GM18870 (cell line): ENCODE measurements around the gene WDR81.
"Not testable (repeated sequence)": the region's sequence is repeated elsewhere in the genome, so short reads cannot be mapped to it uniquely, and the experiment has no call there.

Experiments
- ATAC-seq: cut with Tn5 transposase; IDR thresholded peaks from one replicate; pipeline ENCODE4 v1.9.1; 2021; ENCODE audit warnings: moderate library complexity; ENCODE audit not compliant: unreplicated experiment

WDR81 gene

GRCh38 chr17:1724351-1724868 lies at the start of gene WDR81:
Gene WDR81, plus strand, starts transcription at chr17:1724704. Its CDS starts 256 bp downstream, at chr17:1724960.
- ATAC-seq = no peak

- ATAC-seq = no peak
Measured at GRCh38 chr17:1676401-1676800, 48.1 kb upstream of the WDR81 start.

- ATAC-seq = no peak
Measured at GRCh38 chr17:1683459-1683858, 41.0 kb upstream of the WDR81 start.

GRCh38 chr17:1684378-1685189 lies 39.9 kb upstream of the WDR81 start, which contains the start of gene PRPF8:
Gene PRPF8, minus strand, starts transcription at chr17:1684867. Its CDS starts 296 bp downstream, at chr17:1684571.
- peak; percentile 92 for ATAC-seq

GRCh38 chr17:1686086-1686485 lies 38.4 kb upstream of the WDR81 start:
- ATAC-seq = no peak

GRCh38 chr17:1688405-1688804 lies 36.1 kb upstream of the WDR81 start:
- ATAC-seq = not testable (repeated sequence)

GRCh38 chr17:1690544-1691221 lies 33.8 kb upstream of the WDR81 start:
- no peak for ATAC-seq

- ATAC-seq = no peak
Measured at GRCh38 chr17:1693339-1693738, 31.2 kb upstream of the WDR81 start.

GRCh38 chr17:1695365-1695764 lies 29.1 kb upstream of the WDR81 start:
- no peak for ATAC-seq

- no peak for ATAC-seq
Measured at GRCh38 chr17:1697681-1698080, 26.8 kb upstream of the WDR81 start.

- ATAC-seq = not testable (repeated sequence)
Measured at GRCh38 chr17:1699891-1700290, 24.6 kb upstream of the WDR81 start.

GRCh38 chr17:1703063-1703462 lies 21.4 kb upstream of the WDR81 start:
- ATAC-seq = no peak

- no peak for ATAC-seq
Measured at GRCh38 chr17:1705004-1705403, 19.5 kb upstream of the WDR81 start.

GRCh38 chr17:1707107-1707506 lies 17.4 kb upstream of the WDR81 start:
- no peak for ATAC-seq

- not testable (repeated sequence) for ATAC-seq
Measured at GRCh38 chr17:1708791-1709346, 15.6 kb upstream of the WDR81 start.

GRCh38 chr17:1709403-1709951 lies 15.0 kb upstream of the WDR81 start:
- ATAC-seq = no peak

- ATAC-seq = no peak
Measured at GRCh38 chr17:1709971-1710806, 14.3 kb upstream of the WDR81 start, which contains the start of gene TLCD2. Gene TLCD2, minus strand, starts transcription at chr17:1710377. Its CDS starts 135 bp downstream, at chr17:1710242.

GRCh38 chr17:1710807-1711553 lies 13.5 kb upstream of the WDR81 start:
- ATAC-seq = no peak

- no peak for ATAC-seq
Measured at GRCh38 chr17:1711804-1712203, 12.7 kb upstream of the WDR81 start.

GRCh38 chr17:1712271-1712670 lies 12.2 kb upstream of the WDR81 start:
- ATAC-seq = no peak
